ENCODE measurements around the gene SPTBN5. TPM values are rescaled to one million over a fixed set of nuclear protein-coding genes. Genes with fewer than 3 reads are reported as not detected.

SPTBN5 gene
- total RNA-seq, 2 experiments from 2014 or later = 0.16 to 0.21 TPM

DNA sequence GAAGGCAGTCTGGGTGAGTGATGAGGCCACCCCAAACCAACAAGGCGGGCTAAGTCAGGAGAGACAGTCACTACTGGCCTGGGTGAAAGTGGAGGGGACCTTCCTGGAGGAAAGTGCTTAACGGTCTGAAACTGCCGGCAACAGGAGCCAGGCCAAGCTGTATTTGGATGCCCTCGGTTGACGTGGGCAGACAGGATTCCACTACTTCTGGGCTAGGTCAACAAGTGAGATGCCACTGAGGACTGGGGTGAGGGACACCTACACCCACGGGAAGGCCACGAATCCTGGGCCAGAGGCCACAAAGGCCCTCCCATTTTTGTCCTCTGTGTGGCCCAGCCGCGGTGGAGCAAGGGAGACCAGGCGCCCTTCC lies 12.3 kb downstream of the SPTBN5 start:
- DNase-seq (no peak), ATAC-seq (no peak)
- peaks cover 12% of the 10 kb centered on the region for H3K4me1 Mint-ChIP-seq (ENCODE audit: low read depth)
- no peaks in the 10 kb centered on the region for H3K36me3 Mint-ChIP-seq (ENCODE audit: low read depth)
- CTCF ChIA-PET = interaction anchor here (1.7 kb wide), 2 partner anchors 12 to 50 kb away, joined by 5 read pairs; no protein-coding TSS in a partner anchor
- H3K4me3 Mint-ChIP-seq = no peak overlapping the region
- H3K27me3 Mint-ChIP-seq (ENCODE audit: low read depth) = peaks cover 14% of the 10 kb centered on the region
- POLR2A ChIA-PET = no interaction called here
- no peaks in the 10 kb centered on the region for H3K9me3 Mint-ChIP-seq (ENCODE audit: insufficient read depth)
- H3K27ac Mint-ChIP-seq = no peak overlapping the region

DNA sequence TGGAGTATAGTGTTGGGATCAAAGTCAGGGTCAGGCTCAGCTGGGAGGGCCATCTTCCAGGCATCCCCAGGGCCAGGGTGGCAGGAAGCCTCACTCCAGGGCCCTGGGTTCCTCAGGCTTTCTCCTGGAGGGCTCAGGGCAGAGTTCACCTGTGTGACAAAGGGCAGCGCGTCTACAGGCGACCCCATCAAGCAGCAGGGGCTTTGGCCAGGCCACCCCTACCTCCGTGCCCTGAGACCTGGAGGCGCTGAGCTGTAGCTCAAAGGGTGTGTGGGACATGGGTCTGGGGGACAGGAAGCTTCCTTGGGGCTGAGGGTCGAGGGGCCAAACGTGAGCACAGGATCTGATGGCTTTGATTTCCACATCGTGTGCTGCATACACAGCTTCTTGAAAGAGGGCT lies 12.8 kb downstream of the SPTBN5 start:
- H3K27ac Mint-ChIP-seq = no peak overlapping the region
- H3K27me3 Mint-ChIP-seq (ENCODE audit: low read depth) = peaks cover 14% of the 10 kb centered on the region
- peaks cover 12% of the 10 kb centered on the region for H3K4me1 Mint-ChIP-seq (ENCODE audit: low read depth)
- no peak for DNase-seq
- no peak overlapping the region for H3K4me3 Mint-ChIP-seq
- no peaks in the 10 kb centered on the region for H3K9me3 Mint-ChIP-seq (ENCODE audit: insufficient read depth)
- no peak for ATAC-seq
- H3K36me3 Mint-ChIP-seq (ENCODE audit: low read depth) = no peaks in the 10 kb centered on the region
- ChIA-PET CTCF (interaction anchor here (1.3 to 1.7 kb wide), 3 partner anchors 11 to 50 kb away, joined by 4 to 5 read pairs (median 5); no protein-coding TSS in a partner anchor), POLR2A (no interaction called here)

DNA sequence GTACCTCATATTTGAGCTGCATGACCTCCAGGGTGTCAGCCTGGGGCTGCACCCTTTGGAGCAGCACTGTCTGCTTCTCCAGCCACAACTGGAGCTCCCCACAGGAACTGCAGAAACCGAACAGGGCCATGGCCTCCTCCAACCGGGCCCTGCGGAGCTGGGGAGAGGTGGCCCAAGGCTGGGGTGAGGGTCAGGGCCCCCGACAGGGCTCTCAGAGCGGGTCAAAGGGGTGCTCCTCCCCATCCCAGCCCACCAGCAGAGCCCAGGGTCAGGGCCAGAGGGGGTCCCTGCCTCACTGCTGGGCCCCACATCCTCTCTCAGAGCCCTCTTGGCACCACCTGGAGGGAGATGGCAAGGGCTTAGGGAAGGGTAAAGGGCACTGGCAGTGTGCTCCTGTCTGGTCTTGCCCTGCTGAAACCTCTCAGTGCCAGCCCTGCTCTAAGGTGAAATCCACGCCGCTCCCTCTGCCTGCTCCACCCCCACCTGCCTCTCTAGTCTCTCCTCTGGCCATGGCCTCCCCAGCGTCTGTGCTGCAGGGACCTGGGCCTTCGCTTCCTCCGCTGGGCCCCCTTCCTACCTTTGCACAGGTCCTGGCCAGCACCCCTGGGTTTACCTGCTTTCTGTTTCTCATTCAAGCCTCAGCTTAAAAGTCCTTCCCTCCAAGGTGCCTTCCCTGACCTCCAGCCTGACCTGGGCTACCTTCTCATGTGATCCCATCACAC lies 13.5 kb downstream of the SPTBN5 start:
- Mint-ChIP-seq H3K27me3 (ENCODE audit: low read depth) (peaks cover 14% of the 10 kb centered on the region), H3K36me3 (ENCODE audit: low read depth) (no peaks in the 10 kb centered on the region), H3K27ac (no peak overlapping the region), H3K9me3 (ENCODE audit: insufficient read depth) (no peaks in the 10 kb centered on the region), H3K4me1 (ENCODE audit: low read depth) (peaks cover 10% of the 10 kb centered on the region), H3K4me3 (no peak overlapping the region)
- DNase-seq = no peak
- POLR2A ChIA-PET = no interaction called here
- CTCF ChIA-PET = interaction anchor here (1.3 to 1.7 kb wide), 3 partner anchors 10 to 49 kb away, joined by 4 to 5 read pairs (median 5); no protein-coding TSS in a partner anchor
- ATAC-seq = no peak

DNA sequence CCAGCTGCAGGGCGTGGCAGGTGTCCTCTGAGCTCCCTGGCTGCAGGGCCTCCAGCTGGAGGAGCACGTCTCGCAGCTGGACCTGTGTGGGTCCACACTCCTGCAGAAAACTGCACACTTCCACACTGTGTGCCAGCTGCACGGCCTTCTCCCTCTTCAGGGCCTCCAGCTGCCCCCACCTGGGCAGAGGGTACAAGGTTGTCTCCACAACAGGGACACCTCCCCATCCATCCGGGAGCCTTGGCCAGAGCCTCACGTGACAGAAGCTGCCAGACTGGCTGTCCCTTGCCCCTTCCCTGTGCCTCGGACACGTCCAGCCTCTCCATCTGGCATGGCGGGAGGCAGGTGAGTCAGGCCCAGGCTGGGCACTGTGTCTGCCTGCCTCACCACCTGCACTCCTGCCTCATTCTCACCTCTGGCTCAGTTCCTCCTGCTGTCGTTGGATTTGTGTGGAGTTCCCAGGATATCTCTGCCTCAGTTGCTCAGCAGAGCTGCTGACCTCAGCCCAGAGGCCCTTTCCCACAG lies 14.5 kb downstream of the SPTBN5 start:
- Mint-ChIP-seq H3K4me3 (no peak overlapping the region), H3K36me3 (ENCODE audit: low read depth) (no peaks in the 10 kb centered on the region), H3K27me3 (ENCODE audit: low read depth) (peaks cover 13% of the 10 kb centered on the region), H3K4me1 (ENCODE audit: low read depth) (peaks cover 9% of the 10 kb centered on the region), H3K27ac (no peak overlapping the region), H3K9me3 (ENCODE audit: insufficient read depth) (no peaks in the 10 kb centered on the region)
- ChIA-PET CTCF (no interaction called here), POLR2A (no interaction called here)
- DNase-seq = no peak
- ATAC-seq = no peak

DNA sequence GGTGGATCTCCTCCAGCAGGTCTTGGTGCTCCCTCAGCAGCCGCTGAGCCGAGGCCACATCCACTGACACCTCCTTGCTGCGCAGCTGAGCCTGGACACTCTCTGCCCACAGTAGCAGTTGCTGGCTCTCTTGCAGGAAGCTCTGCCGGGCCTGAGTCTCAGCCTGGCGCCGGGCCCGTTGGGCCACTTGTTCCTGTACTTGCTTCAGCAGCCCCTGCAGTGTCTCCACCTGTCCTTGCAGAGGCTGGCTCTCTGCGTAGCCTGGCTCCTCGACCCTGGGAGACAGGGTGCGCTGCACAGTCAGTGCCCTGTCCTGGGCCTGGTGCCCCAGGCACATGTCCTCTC lies 15.5 kb downstream of the SPTBN5 start:
- ChIA-PET POLR2A (no interaction called here), CTCF (no interaction called here)
- H3K9me3 Mint-ChIP-seq (ENCODE audit: insufficient read depth) = no peaks in the 10 kb centered on the region
- DNase-seq (no peak), ATAC-seq (no peak)
- peaks cover 12% of the 10 kb centered on the region for H3K27me3 Mint-ChIP-seq (ENCODE audit: low read depth)
- H3K4me3 Mint-ChIP-seq = no peak overlapping the region
- peaks cover 9% of the 10 kb centered on the region for H3K4me1 Mint-ChIP-seq (ENCODE audit: low read depth)
- H3K36me3 Mint-ChIP-seq (ENCODE audit: low read depth) = no peaks in the 10 kb centered on the region
- H3K27ac Mint-ChIP-seq = peak overlapping the region; percentile 39

DNA sequence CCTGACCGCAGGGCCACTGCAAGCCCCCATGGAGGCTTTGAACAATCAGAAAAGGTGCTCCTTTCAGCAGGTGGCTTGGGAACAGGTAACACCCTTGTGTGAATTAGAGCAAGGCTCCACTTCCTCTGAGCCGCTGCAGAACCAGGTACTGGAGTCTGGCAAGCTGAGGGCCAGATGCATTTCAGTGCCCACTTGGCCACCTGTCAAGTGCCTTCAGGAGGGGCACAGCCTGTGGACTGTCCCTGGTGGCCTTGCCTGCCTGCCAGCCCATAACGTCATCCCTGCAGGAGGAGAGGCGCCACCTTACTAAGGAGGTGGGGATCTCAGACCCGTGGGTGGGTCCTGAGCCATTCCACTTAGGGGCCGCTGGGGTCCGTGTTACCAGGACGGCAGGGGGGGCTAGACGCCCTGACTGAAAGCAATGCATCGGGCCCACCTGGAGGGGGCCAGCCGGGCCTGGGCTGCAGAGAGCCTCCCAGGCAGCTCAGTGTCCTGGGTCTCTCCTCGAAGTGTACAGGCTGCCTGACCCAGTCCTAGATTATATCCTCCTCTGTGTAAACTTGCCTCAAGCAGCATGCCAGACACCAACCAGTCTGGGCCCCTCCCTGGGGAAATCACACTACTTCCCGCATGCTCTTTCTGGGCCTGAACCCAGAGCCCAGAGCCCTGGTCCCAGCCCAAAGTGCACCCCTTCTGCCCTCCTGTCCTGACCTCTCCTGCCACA lies 16.1 kb downstream of the SPTBN5 start:
- peaks cover 12% of the 10 kb centered on the region for H3K27me3 Mint-ChIP-seq (ENCODE audit: low read depth)
- ATAC-seq (no peak), DNase-seq (no peak)
- no peak overlapping the region for H3K4me3 Mint-ChIP-seq
- ChIA-PET POLR2A (no interaction called here), CTCF (interaction anchor here (1.7 kb wide), 1 partner anchor 27 kb away, joined by 4 read pairs; no protein-coding TSS in a partner anchor)
- H3K36me3 Mint-ChIP-seq (ENCODE audit: low read depth) = no peaks in the 10 kb centered on the region
- H3K27ac Mint-ChIP-seq = no peak overlapping the region
- H3K9me3 Mint-ChIP-seq (ENCODE audit: insufficient read depth) = no peaks in the 10 kb centered on the region
- H3K4me1 Mint-ChIP-seq (ENCODE audit: low read depth) = peaks cover 9% of the 10 kb centered on the region

DNA sequence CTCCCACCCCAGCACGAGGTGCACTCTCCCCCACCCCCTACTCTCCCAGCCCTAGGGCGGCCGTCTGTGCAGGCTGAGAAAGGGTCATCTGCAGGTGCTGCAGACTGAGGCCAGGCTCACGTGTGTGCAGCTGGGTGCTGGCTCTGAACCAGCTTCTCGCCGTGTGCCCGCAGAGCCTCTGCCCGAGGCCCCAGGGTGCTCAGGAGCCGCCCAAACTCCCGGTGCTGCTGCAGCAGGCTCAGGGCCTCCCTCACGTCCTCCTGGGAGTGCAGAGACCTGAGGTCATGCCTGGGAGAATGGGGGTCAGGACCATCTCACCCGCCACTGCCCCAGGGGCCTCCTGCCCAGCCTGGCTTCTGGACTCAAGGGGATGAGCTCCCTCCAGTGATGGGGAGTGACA lies 17.2 kb downstream of the SPTBN5 start:
- no peaks in the 10 kb centered on the region for H3K9me3 Mint-ChIP-seq (ENCODE audit: insufficient read depth)
- ATAC-seq = no peak
- peaks cover 6% of the 10 kb centered on the region for H3K4me1 Mint-ChIP-seq (ENCODE audit: low read depth)
- no peak for DNase-seq
- ChIA-PET CTCF (interaction anchor here (0.8 to 1.7 kb wide), 2 partner anchors 17 to 28 kb away, joined by 3 to 4 read pairs; no protein-coding TSS in a partner anchor), POLR2A (interaction anchor here (0.6 kb wide), 1 partner anchor 14 kb away, joined by 3 read pairs; no protein-coding TSS in a partner anchor)
- H3K27me3 Mint-ChIP-seq (ENCODE audit: low read depth) = peaks cover 9% of the 10 kb centered on the region
- H3K36me3 Mint-ChIP-seq (ENCODE audit: low read depth) = no peaks in the 10 kb centered on the region
- no peak overlapping the region for H3K27ac Mint-ChIP-seq
- no peak overlapping the region for H3K4me3 Mint-ChIP-seq

DNA sequence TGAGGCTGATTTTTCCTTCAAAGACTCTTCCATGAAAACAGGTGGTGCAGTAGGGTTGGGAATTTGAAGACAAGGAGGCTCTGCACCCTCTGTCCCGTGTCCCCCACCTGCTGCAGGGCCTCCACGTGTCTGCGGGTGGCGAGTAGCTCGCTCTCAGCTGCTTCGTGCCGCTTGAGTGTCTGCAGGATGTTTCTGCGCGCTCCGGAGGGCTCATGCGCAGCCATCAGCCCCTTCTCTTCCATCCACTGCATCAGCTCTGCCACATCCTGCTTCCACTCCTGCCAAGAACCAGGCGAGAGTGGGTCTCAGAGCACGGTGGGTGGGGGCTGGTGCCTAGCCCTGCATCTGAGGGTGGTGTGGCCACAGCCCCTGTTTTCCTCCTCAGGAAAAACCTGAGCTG lies 17.8 kb downstream of the SPTBN5 start:
- H3K27ac Mint-ChIP-seq = peak overlapping the region; percentile 37

DNA sequence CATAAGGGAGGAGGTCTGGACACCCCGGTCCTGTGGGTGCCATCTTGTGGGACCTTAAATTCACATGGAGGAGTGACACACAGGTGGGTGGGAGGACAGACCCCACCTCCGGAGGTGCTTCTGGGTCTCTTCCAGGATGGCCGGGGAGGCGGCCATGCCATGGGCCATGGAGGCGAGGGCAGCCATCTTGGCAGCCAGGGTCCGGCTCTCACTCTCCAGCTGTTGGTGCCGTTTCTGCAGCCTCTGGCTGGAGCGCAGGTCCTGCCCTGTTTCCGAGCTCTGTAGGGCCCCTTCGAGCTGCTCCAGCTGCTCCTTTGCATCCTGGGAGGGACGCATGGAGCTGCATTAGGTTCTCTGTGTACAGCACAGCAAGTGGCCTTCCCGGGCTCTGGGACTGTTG lies 19.1 kb downstream of the SPTBN5 start:
- H3K9me3 Mint-ChIP-seq (ENCODE audit: insufficient read depth) = no peaks in the 10 kb centered on the region
- ATAC-seq (no peak), DNase-seq (no peak)
- H3K27ac Mint-ChIP-seq = no peak overlapping the region
- ChIA-PET POLR2A (no interaction called here), CTCF (no interaction called here)
- peaks cover 9% of the 10 kb centered on the region for H3K4me1 Mint-ChIP-seq (ENCODE audit: low read depth)
- H3K27me3 Mint-ChIP-seq (ENCODE audit: low read depth) = no peaks in the 10 kb centered on the region
- no peaks in the 10 kb centered on the region for H3K36me3 Mint-ChIP-seq (ENCODE audit: low read depth)
- no peak overlapping the region for H3K4me3 Mint-ChIP-seq

More for the DNA sequence above, 17.8 kb downstream of the SPTBN5 start:
- DNase-seq = no peak
- no peak for ATAC-seq
- Mint-ChIP-seq H3K36me3 (ENCODE audit: low read depth) (no peaks in the 10 kb centered on the region), H3K27me3 (ENCODE audit: low read depth) (peaks cover 3% of the 10 kb centered on the region), H3K4me3 (no peak overlapping the region), H3K4me1 (ENCODE audit: low read depth) (peaks cover 3% of the 10 kb centered on the region), H3K9me3 (ENCODE audit: insufficient read depth) (no peaks in the 10 kb centered on the region)
- ChIA-PET CTCF (interaction anchor here (0.8 kb wide), 1 partner anchor 16 kb away, joined by 3 read pairs; no protein-coding TSS in a partner anchor), POLR2A (interaction anchor here (0.6 kb wide), 1 partner anchor 15 kb away, joined by 3 read pairs; no protein-coding TSS in a partner anchor)

DNA sequence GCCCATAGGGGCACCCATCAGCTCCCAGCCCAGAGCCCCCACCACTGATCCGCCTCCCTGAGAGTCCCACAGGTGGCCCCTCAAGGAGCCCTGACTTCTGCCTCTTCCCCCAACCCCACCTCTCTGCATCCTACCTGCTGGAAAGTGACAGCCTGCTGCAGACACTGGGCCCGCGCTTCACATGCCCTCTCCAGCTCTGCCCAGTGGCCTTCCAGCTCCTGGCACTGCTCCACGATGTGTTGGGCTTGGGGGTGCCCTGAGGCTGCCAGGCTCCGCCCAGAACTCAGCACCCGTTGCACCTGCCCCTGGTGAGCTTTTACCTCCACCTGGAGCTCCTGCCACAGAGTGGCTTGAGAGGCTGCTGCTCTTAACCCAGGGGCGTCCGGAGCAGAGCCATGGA lies 20.1 kb downstream of the SPTBN5 start:
- Mint-ChIP-seq H3K4me3 (no peak overlapping the region), H3K4me1 (ENCODE audit: low read depth) (peaks cover 9% of the 10 kb centered on the region), H3K9me3 (ENCODE audit: insufficient read depth) (no peaks in the 10 kb centered on the region), H3K27me3 (ENCODE audit: low read depth) (no peaks in the 10 kb centered on the region), H3K27ac (no peak overlapping the region), H3K36me3 (ENCODE audit: low read depth) (no peaks in the 10 kb centered on the region)
- ATAC-seq = no peak
- no peak for DNase-seq
- POLR2A ChIA-PET = no interaction called here
- CTCF ChIA-PET = interaction anchor here (0.6 kb wide), 1 partner anchor 63 kb away, joined by 3 read pairs; no protein-coding TSS in a partner anchor

DNA sequence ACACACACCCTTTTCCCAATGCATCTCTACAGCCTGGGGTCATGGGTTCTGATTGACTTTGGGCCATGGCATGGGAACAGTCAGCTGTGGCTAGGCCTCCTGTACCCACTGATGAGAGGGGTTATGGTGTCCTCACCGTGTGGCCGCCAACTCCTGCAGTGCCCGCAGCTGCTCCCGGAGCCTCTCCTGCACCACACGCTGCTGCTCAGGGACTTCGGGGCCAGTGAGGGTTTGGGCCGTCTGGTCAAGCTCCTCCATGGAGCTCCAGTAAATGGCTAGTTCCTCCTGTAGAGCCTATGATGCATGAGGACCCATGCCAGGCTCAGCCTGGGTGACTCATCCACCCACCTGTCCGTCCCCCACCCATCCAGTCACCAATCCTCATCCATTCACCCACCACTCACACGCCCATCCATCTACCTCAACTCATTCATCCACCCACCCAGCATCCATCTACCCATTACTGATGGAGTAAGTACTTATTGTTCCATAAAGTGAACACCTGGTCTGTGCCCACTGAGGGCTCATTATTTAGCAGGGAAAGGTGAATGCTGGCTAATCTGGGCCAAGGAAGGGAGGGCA lies 21.6 kb downstream of the SPTBN5 start:
- no peak overlapping the region for H3K4me3 Mint-ChIP-seq
- no peak for ATAC-seq
- H3K27ac Mint-ChIP-seq = peak overlapping the region; percentile 1
- no peaks in the 10 kb centered on the region for H3K36me3 Mint-ChIP-seq (ENCODE audit: low read depth)
- peaks cover 9% of the 10 kb centered on the region for H3K4me1 Mint-ChIP-seq (ENCODE audit: low read depth)
- ChIA-PET POLR2A (no interaction called here), CTCF (no interaction called here)
- H3K9me3 Mint-ChIP-seq (ENCODE audit: insufficient read depth) = no peaks in the 10 kb centered on the region
- H3K27me3 Mint-ChIP-seq (ENCODE audit: low read depth) = no peaks in the 10 kb centered on the region
- DNase-seq = no peak

Measured in activated CD8-positive, alpha-beta T cell treated with anti-CD3 and anti-CD28 coated beads, Interleukin-2, amount 10 ng/mL, durations not matched to agents 7 days and 5 days (primary cell).